PC-3 (cell line): ENCODE results near the gene RAD9A. TPM values are rescaled to one million over a fixed set of nuclear protein-coding genes. Genes with fewer than 3 reads are reported as not detected.

ENCODE experiments used
- ATAC-seq: fragments of 200-7000 bp; cut with Tn5 transposase; 2 replicates; pipeline ENCODE4 v1.9.1; 2020; ENCODE audit warnings: mild to moderate bottlenecking, moderate library complexity
- BruUV-seq: library from RNA; stranded (reverse); fragments of 400-500 nt; replicated peaks from 2 replicates; lab custom pipeline; 2021; lab: Mats Ljungman, UMichigan
- CTCF ChIA-PET: fragments of 300-600 bp; sonication (Branson Sonifier 250); formaldehyde crosslinking; loops from one replicate; lab custom pipeline; 2022; ENCODE audit warnings: antibody characterized with exemption; lab: Charles Lee
- POLR2A ChIA-PET: fragments of 300-600 bp; sonication (Branson Sonifier 250); formaldehyde crosslinking; loops from one replicate; lab custom pipeline; 2022; ENCODE audit warnings: antibody characterized with exemption; ENCODE audit not compliant: unreplicated experiment; lab: Charles Lee
- DNase-seq: peaks from one replicate; pipeline ENCODE4 v3.0.0-alpha.2; 2015
- H2AFZ ChIP-seq: fragments of 300-600 bp; sonication (generic); 2 replicates; pipeline ENCODE4 v1.6.0; 2016; ENCODE audit warnings: antibody characterized with exemption, low read length
- H3F3A ChIP-seq: fragments of 300-600 bp; sonication (generic); one replicate; pipeline ENCODE4 v1.6.0; 2017; ENCODE audit warnings: antibody characterized with exemption, low read length, control low read depth, mild to moderate bottlenecking; ENCODE audit not compliant: unreplicated experiment
- H3K27ac ChIP-seq: fragments of 300-600 bp; sonication (generic); 2 replicates; pipeline ENCODE4 v1.5.1; 2016; ENCODE audit warnings: mild to moderate bottlenecking, low read length
- H3K27me3 ChIP-seq: fragments of 300-600 bp; sonication (generic); 2 replicates; pipeline ENCODE4 v1.6.1; 2016; ENCODE audit warnings: low read length, mixed read lengths
- H3K36me3 ChIP-seq: fragments of 300-600 bp; sonication (generic); 2 replicates; pipeline ENCODE4 v1.6.1; 2016; ENCODE audit warnings: low read depth, mixed run types, low read length, mixed read lengths
- H3K4me1 ChIP-seq: fragments of 300-600 bp; sonication (generic); 2 replicates; pipeline ENCODE4 v1.5.1; 2016; ENCODE audit warnings: low read length; ENCODE audit not compliant: insufficient read depth
- H3K4me2 ChIP-seq: fragments of 300-600 bp; sonication (generic); 2 replicates; pipeline ENCODE4 v1.6.0; 2016; ENCODE audit warnings: low read length
- H3K4me3 ChIP-seq: fragments of 300-600 bp; sonication (generic); 2 replicates; pipeline ENCODE4 v1.5.1; 2016; ENCODE audit warnings: mild to moderate bottlenecking, low read length, mixed read lengths
- H3K79me2 ChIP-seq: fragments of 300-600 bp; sonication (generic); 2 replicates; pipeline ENCODE4 v1.6.1; 2017; ENCODE audit warnings: low read length, mixed read lengths
- H3K9ac ChIP-seq: fragments of 300-600 bp; sonication (generic); 2 replicates; pipeline ENCODE4 v1.6.0; 2016; ENCODE audit warnings: mild to moderate bottlenecking, low read length
- H3K9me2 ChIP-seq: fragments of 300-600 bp; sonication (generic); replicated peaks from 2 replicates; pipeline ENCODE4 v1.6.1; 2016; ENCODE audit warnings: mixed run types, low read length, mixed read lengths
- H3K9me3 ChIP-seq: fragments of 300-600 bp; sonication (generic); 2 replicates; pipeline ENCODE4 v1.6.1; 2016; ENCODE audit warnings: low read length, mixed read lengths
- H4K20me1 ChIP-seq: fragments of 300-600 bp; sonication (generic); 2 replicates; pipeline ENCODE4 v1.6.1; 2016; ENCODE audit warnings: low read length, mixed read lengths
- EZH2 ChIP-seq: fragments of 300-600 bp; sonication (generic); IDR thresholded peaks from one replicate; pipeline ENCODE4 v1.6.1; 2017; ENCODE audit warnings: antibody characterized with exemption, mild to moderate bottlenecking, low read length; ENCODE audit not compliant: unreplicated experiment
- EZH2phosphoT487 ChIP-seq: fragments of 300-600 bp; sonication (generic); IDR thresholded peaks from 2 replicates; pipeline ENCODE4 v1.6.1; 2018; ENCODE audit warnings: mild to moderate bottlenecking, antibody characterized with exemption, low read length, borderline replicate concordance
- intact Hi-C: fragments of 100-400 bp; cut with micrococcal nuclease; formaldehyde crosslinking; loops from 2 replicates; pipeline ENCODE4 v1.9.0; 2023
- total RNA-seq: library from RNA; depleted of rRNA; stranded (reverse); fragments of >200 nt; gene quantifications from 2 replicates; pipeline ENCODE4 v1.2.3, GENCODE V29; 2014
- TF ChIP-seq, protein P1 (sequence below): fragments of 300-600 bp; sonication (generic); conservative IDR thresholded peaks from 2 replicates; pipeline ENCODE4 v1.5.1; 2017; ENCODE audit warnings: antibody characterized with exemption, low read depth, mild to moderate bottlenecking, low read length

Gene RAD9A
- total RNA-seq, 1 experiment from 2014 or later, result 45.5 TPM

DNA sequence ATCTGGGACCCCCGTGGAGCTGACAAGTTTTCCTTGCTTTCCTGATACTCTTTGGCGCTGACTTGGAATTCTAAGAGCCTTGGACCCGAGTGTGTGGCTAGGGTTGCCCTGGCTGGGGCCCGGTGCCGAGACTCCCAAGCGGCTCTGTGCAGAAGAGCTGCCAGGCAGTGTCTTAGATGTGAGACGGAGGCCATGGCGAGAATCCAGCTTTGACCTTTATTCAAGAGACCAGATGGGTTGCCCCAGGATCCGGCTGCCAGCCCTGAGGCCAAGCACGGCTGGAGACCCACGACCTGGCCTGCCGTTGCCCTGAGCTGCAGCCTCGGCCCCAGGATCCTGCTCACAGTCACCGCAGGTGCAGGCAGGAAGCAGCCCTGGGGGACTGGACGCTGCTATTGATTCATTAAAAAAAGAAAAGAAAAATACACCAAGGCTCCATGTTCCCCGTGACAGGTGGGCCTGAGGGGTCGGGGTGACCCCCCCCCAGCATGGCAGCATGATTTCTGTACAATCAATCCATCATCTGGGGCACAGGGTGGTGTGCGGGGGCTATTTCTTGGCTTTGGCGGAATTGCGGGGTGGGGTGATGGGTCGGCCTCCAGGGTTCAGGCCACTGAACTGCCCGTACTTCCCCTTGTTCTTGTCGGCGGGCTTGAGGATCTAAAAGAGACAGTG lies 6.3 kb downstream of the RAD9A start:
- H4K20me1 ChIP-seq, result peaks cover 16% of the 10 kb centered on the region; the same call in 1 of the 2 replicates
- intact Hi-C loops, result no loop called here
- no peak overlapping the region for H3K9ac ChIP-seq
- ChIA-PET POLR2A (interaction anchor here (0.6 kb wide), 1 partner anchor 23 kb away, joined by 4 read pairs; no protein-coding TSS in a partner anchor), CTCF (no interaction called here)
- no TSS peak for BruUV-seq
- H3K27ac ChIP-seq, result no peak overlapping the region
- peaks cover 24% of the 10 kb centered on the region for H3K36me3 ChIP-seq
- no peaks in the 10 kb centered on the region for H3K27me3 ChIP-seq
- H3K9me3 ChIP-seq, result no peaks in the 10 kb centered on the region
- H3K79me2 ChIP-seq, result peaks cover 28% of the 10 kb centered on the region
- H3F3A ChIP-seq, result no peaks in the 10 kb centered on the region
- H3K4me2 ChIP-seq, result no peak overlapping the region
- H3K4me3 ChIP-seq, result no peak overlapping the region
- no peak for DNase-seq
- no peak overlapping the region for H2AFZ ChIP-seq
- no peak for ATAC-seq
- TF ChIP-seq EZH2 (no peak), EZH2phosphoT487 (no peak)
- TF ChIP-seq, protein P1, sequence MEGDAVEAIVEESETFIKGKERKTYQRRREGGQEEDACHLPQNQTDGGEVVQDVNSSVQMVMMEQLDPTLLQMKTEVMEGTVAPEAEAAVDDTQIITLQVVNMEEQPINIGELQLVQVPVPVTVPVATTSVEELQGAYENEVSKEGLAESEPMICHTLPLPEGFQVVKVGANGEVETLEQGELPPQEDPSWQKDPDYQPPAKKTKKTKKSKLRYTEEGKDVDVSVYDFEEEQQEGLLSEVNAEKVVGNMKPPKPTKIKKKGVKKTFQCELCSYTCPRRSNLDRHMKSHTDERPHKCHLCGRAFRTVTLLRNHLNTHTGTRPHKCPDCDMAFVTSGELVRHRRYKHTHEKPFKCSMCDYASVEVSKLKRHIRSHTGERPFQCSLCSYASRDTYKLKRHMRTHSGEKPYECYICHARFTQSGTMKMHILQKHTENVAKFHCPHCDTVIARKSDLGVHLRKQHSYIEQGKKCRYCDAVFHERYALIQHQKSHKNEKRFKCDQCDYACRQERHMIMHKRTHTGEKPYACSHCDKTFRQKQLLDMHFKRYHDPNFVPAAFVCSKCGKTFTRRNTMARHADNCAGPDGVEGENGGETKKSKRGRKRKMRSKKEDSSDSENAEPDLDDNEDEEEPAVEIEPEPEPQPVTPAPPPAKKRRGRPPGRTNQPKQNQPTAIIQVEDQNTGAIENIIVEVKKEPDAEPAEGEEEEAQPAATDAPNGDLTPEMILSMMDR, result no peak
- no peaks in the 10 kb centered on the region for H3K9me2 ChIP-seq
- peaks cover 11% of the 10 kb centered on the region for H3K4me1 ChIP-seq

DNA sequence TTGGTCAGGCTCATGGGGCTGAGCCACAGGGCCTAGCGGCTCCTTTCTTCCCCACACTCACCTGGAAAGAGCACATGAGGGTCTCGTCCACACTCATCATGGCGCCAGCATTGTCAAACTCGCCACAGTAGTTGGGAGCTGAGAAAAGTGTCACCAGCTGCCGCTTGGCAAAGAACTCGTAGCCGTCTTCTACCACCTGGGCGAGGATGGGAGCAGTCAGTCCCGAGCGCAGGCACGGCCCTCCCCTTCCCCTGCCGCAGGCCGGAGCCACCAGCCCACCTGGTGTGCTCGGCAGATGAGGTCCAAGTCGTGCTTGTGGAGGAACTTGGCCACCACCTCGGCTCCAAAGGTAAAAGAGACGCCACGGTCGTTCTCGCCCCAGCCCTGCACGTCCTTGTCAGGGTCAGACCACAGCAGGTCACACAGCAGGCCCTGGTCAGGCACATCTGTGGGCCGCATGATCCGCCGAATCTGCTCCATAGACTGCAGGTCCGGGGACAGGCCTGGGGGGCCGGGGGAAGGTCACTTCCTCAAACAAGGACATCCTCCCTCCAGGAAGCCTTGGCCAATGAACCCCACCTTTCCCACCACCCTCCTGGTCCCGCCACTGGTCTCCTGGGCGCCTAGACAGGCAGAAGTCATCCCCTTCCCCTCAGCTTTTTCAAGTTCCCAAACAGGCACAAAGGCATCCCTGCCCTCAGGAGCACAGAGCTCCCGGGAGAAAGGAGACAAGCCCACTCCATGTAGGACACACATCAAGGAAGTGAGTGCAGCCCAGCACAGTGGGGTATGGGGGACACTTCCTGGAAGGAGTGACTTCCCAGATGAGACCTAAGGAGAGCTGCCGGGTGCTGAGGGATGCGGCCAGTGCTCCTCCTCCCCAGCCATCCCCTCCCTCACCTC lies 7.1 kb downstream of the RAD9A start:
- TF ChIP-seq, protein P1, result no peak
- no peak for TF ChIP-seq EZH2
- no peak for TF ChIP-seq EZH2phosphoT487
- ChIA-PET CTCF (interaction anchor here (1.3 kb wide), 1 partner anchor 53 kb away, joined by 3 read pairs; no protein-coding TSS in a partner anchor), POLR2A (no interaction called here)
- DNase-seq, result no peak
- Histone ChIP-seq H3K9ac (no peak overlapping the region), H3K4me3 (no peak overlapping the region), H3F3A (no peaks in the 10 kb centered on the region), H3K9me2 (no peaks in the 10 kb centered on the region), H3K79me2 (peaks cover 28% of the 10 kb centered on the region), H3K4me2 (no peak overlapping the region), H3K4me1 (peaks cover 11% of the 10 kb centered on the region), H3K27ac (no peak overlapping the region), H3K9me3 (no peaks in the 10 kb centered on the region), H4K20me1 (peaks cover 16% of the 10 kb centered on the region; the same call in 1 of the 2 replicates), H3K27me3 (no peaks in the 10 kb centered on the region), H2AFZ (no peak overlapping the region), H3K36me3 (peaks cover 24% of the 10 kb centered on the region)
- intact Hi-C loops, result no loop called here
- ATAC-seq, result no peak
- no TSS peak for BruUV-seq
